WTC11 (cell line): ENCODE results near the gene TTLL9. TPM values are rescaled to one million over a fixed set of nuclear protein-coding genes. Genes with fewer than 3 reads are reported as not detected.

Source experiments
- ATAC-seq: fragments of 200-7000 bp; cut with Tn5 transposase; 2 replicates; pipeline ENCODE4 v1.10.0; 2021; ENCODE audit warnings: mild to moderate bottlenecking, moderate library complexity
- CTCF ChIA-PET: fragments of 300-600 bp; sonication (Branson Sonifier 250); formaldehyde crosslinking; loops from one replicate; lab custom pipeline; 2021; ENCODE audit warnings: antibody characterized with exemption; lab: Charles Lee
- POLR2A ChIA-PET: fragments of 350-600 bp; sonication (Branson Sonifier 250); formaldehyde crosslinking; loops from one replicate; lab custom pipeline; 2021; ENCODE audit warnings: antibody characterized with exemption; lab: Charles Lee
- DNase-seq: peaks from one replicate; pipeline ENCODE4 v3.0.0; 2021; ENCODE audit warnings: low spot score
- H3K27ac Mint-ChIP-seq: 2 replicates; pipeline ENCODE4 v1.8.0; 2021; ENCODE audit warnings: mixed read lengths
- H3K27me3 Mint-ChIP-seq: 2 replicates; pipeline ENCODE4 v1.8.0; 2021; ENCODE audit warnings: low read depth, mild to moderate bottlenecking, moderate library complexity, mixed read lengths
- H3K36me3 Mint-ChIP-seq: 2 replicates; pipeline ENCODE4 v1.8.0; 2021; ENCODE audit warnings: mixed read lengths
- H3K4me1 Mint-ChIP-seq: 2 replicates; pipeline ENCODE4 v1.8.0; 2022; ENCODE audit warnings: mixed read lengths
- H3K4me3 Mint-ChIP-seq: 2 replicates; pipeline ENCODE4 v1.8.0; 2021; ENCODE audit warnings: mild to moderate bottlenecking, moderate library complexity, mixed read lengths
- H3K9me3 Mint-ChIP-seq: 2 replicates; pipeline ENCODE4 v1.8.0; 2021; ENCODE audit warnings: mixed read lengths
- CTCF ChIP-seq: fragments of 200-600 bp; IDR thresholded peaks from 2 replicates; pipeline ENCODE4 v1.8.0; 2022; ENCODE audit warnings: antibody characterized with exemption
- E2F1 ChIP-seq: sonication (generic); formaldehyde crosslinking; IDR thresholded peaks from 2 replicates; pipeline ENCODE4 v1.8.0; 2022; ENCODE audit warnings: mild to moderate bottlenecking, missing genetic modification reagents
- ETV6 ChIP-seq: sonication (generic); formaldehyde crosslinking; IDR thresholded peaks from 2 replicates; pipeline ENCODE4 v1.8.1; 2022; ENCODE audit warnings: mild to moderate bottlenecking, missing genetic modification reagents
- FOXJ3 ChIP-seq: sonication (generic); formaldehyde crosslinking; IDR thresholded peaks from 2 replicates; pipeline ENCODE4 v1.9.0; 2021; ENCODE audit warnings: missing genetic modification reagents, mild to moderate bottlenecking, borderline replicate concordance
- FOXP4 ChIP-seq: sonication (generic); formaldehyde crosslinking; IDR thresholded peaks from 2 replicates; pipeline ENCODE4 v1.8.0; 2022; ENCODE audit warnings: mild to moderate bottlenecking, missing genetic modification reagents
- GABPB1 ChIP-seq: sonication (generic); formaldehyde crosslinking; IDR thresholded peaks from 2 replicates; pipeline ENCODE4 v1.8.1; 2023; ENCODE audit warnings: mild to moderate bottlenecking, missing genetic modification reagents
- PRDM15 ChIP-seq: sonication (generic); formaldehyde crosslinking; IDR thresholded peaks from 2 replicates; pipeline ENCODE4 v1.8.0; 2022; ENCODE audit warnings: missing genetic modification reagents
- RELA ChIP-seq: sonication (generic); formaldehyde crosslinking; IDR thresholded peaks from 2 replicates; pipeline ENCODE4 v1.8.1; 2022; ENCODE audit warnings: missing genetic modification reagents, mild to moderate bottlenecking, borderline replicate concordance
- ZNF281 ChIP-seq: sonication (generic); formaldehyde crosslinking; IDR thresholded peaks from 2 replicates; pipeline ENCODE4 v1.8.0; 2023; ENCODE audit warnings: mild to moderate bottlenecking, missing genetic modification reagents
- ZSCAN18 ChIP-seq: fragments of 250-450 bp; sonication (Bioruptor Pico); IDR thresholded peaks from 2 replicates; pipeline ENCODE4 v2.1.2; 2022; ENCODE audit warnings: mild to moderate bottlenecking, moderate library complexity
- total RNA-seq: library from RNA; stranded (reverse); gene quantifications from 3 replicates; pipeline ENCODE4 v1.2.3, GENCODE V29; 2021

Gene TTLL9
- total RNA-seq, 1 experiment from 2014 or later, result not detected

GRCh38 chr20:31821427-31821826 lies 49.0 kb upstream of the TTLL9 start (continued):
- no peak for TF ChIP-seq PRDM15 (CRISPR knock-in tag)
- TF ChIP-seq ZSCAN18 (CRISPR knock-in tag), result no peak
- TF ChIP-seq, all 79 proteins: peak for 0

GRCh38 chr20:31822421-31823330 lies 47.8 kb upstream of the TTLL9 start:
- peak; percentile 92 for DNase-seq
- H3K27ac Mint-ChIP-seq, result no peak overlapping the region
- ChIA-PET CTCF (interaction anchor here (0.5 to 5.1 kb wide), 28 partner anchors 9 to 281 kb away, joined by 3 to 33 read pairs (median 4); partner anchors contain the start of genes FOXS1 and PDRG1), POLR2A (interaction anchor here (0.8 kb wide), 1 partner anchor 195 kb away, joined by 3 read pairs; no protein-coding TSS in a partner anchor)
- peak; percentile 73 for ATAC-seq
- TF ChIP-seq PRDM15 (CRISPR knock-in tag) (no peak), CTCF (peak; percentile 99), ETV6 (CRISPR knock-in tag) (peak; percentile 18; the same call in 1 of the 2 replicates), GABPB1 (CRISPR knock-in tag) (peak; percentile 39; the same call in 1 of the 2 replicates)
- H3K9me3 Mint-ChIP-seq, result no peaks in the 10 kb centered on the region
- peak overlapping the region; percentile 49 for H3K4me3 Mint-ChIP-seq
- peaks cover 7% of the 10 kb centered on the region; the same call in 1 of the 2 replicates for H3K4me1 Mint-ChIP-seq
- H3K36me3 Mint-ChIP-seq, result no peaks in the 10 kb centered on the region
- no peaks in the 10 kb centered on the region for H3K27me3 Mint-ChIP-seq

GRCh38 chr20:31823360-31824124 lies 46.9 kb upstream of the TTLL9 start:
- DNase-seq, result no peak
- H3K9me3 Mint-ChIP-seq, result no peaks in the 10 kb centered on the region
- ChIA-PET POLR2A (interaction anchor here (0.8 kb wide), 1 partner anchor 194 kb away, joined by 3 read pairs; no protein-coding TSS in a partner anchor), CTCF (interaction anchor here (0.5 to 5.1 kb wide), 26 partner anchors 8 to 281 kb away, joined by 3 to 33 read pairs (median 4); partner anchors contain the start of genes FOXS1 and PDRG1)
- H3K27me3 Mint-ChIP-seq, result no peaks in the 10 kb centered on the region
- H3K4me1 Mint-ChIP-seq, result peaks cover 7% of the 10 kb centered on the region; the same call in 1 of the 2 replicates
- H3K4me3 Mint-ChIP-seq, result no peak overlapping the region
- H3K27ac Mint-ChIP-seq, result no peak overlapping the region
- H3K36me3 Mint-ChIP-seq, result no peaks in the 10 kb centered on the region
- ATAC-seq, result peak; percentile 16; the same call in 1 of the 2 replicates
- TF ChIP-seq FOXP4 (CRISPR knock-in tag) (no peak), ZNF281 (no peak), E2F1 (no peak), FOXJ3 (CRISPR knock-in tag) (no peak), RELA (CRISPR knock-in tag) (no peak)
